Measurements from ENCODE around the gene DUS2. TPM values are rescaled to one million over a fixed set of nuclear protein-coding genes. Genes with fewer than 3 reads are reported as not detected.

DUS2 gene
- total and polyA plus RNA-seq, 9 of the 15 experiments (the other 6 are each of a cell fraction or from before 2014, with no cell fraction given), result 5.8 to 22.5 (median 20.6) TPM

GRCh38 chr16:68077866-68078700 lies 55.0 kb downstream of the DUS2 start (continued):
- TF ChIP-seq PATZ1 (CRISPR knock-in tag; IDR thresholded peaks at IDR 0.05; ENCODE audit: borderline replicate concordance), result no peak
- no peak for TF ChIP-seq PRMT5 (CRISPR knock-in tag; IDR thresholded peaks at IDR 0.05)
- TF ChIP-seq EP300 (IDR thresholded peaks at IDR 0.05; ENCODE audit: low read length), result no peak
- no peak for TF ChIP-seq IRF2 (CRISPR knock-in tag; IDR thresholded peaks at IDR 0.05)
- TF ChIP-seq, protein P1, sequence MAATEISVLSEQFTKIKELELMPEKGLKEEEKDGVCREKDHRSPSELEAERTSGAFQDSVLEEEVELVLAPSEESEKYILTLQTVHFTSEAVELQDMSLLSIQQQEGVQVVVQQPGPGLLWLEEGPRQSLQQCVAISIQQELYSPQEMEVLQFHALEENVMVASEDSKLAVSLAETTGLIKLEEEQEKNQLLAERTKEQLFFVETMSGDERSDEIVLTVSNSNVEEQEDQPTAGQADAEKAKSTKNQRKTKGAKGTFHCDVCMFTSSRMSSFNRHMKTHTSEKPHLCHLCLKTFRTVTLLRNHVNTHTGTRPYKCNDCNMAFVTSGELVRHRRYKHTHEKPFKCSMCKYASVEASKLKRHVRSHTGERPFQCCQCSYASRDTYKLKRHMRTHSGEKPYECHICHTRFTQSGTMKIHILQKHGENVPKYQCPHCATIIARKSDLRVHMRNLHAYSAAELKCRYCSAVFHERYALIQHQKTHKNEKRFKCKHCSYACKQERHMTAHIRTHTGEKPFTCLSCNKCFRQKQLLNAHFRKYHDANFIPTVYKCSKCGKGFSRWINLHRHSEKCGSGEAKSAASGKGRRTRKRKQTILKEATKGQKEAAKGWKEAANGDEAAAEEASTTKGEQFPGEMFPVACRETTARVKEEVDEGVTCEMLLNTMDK (IDR thresholded peaks at IDR 0.05; ENCODE audit: borderline replicate concordance, insufficient read depth, low read depth, low read length, poor library complexity, severe bottlenecking), result no peak
- peak; percentile 60; the same call in 1 of the 2 replicates for TF ChIP-seq ZNF592 (IDR thresholded peaks at IDR 0.05)
- TF ChIP-seq TBL1XR1 (IDR thresholded peaks at IDR 0.05; ENCODE audit: low read length in 2 of 2), result no peak
- no peak for TF ChIP-seq KLF6 (CRISPR knock-in tag; IDR thresholded peaks at IDR 0.05; ENCODE audit: borderline replicate concordance)
- TF ChIP-seq L3MBTL2 (IDR thresholded peaks at IDR 0.05), result peak; percentile 30; the same call in 1 of the 2 replicates
- TF ChIP-seq ZMIZ1 (IDR thresholded peaks at IDR 0.05; ENCODE audit: low read depth in 2 of 2, low read length in 2 of 2), result no peak
- TF ChIP-seq CREB5 (CRISPR knock-in tag; IDR thresholded peaks at IDR 0.05), result no peak
